HT1080 (cell line): ENCODE measurements around the gene MOCS2. TPM values are rescaled to one million over a fixed set of nuclear protein-coding genes. Genes with fewer than 3 reads are reported as not detected.

Experiments used
- DNase-seq: peaks from one replicate; pipeline ENCODE4 v3.0.0-alpha.2; 2015; ENCODE audit warnings: low read depth
- total RNA-seq: library from RNA; depleted of rRNA; stranded (reverse); fragments of >200 nt; shearing (Covaris generic); gene quantifications from 2 replicates; pipeline ENCODE4 v1.2.3, GENCODE V29; 2014

The MOCS2 gene
- total RNA-seq, 1 experiment from 2014 or later: 62.7 TPM

GRCh38 chr5:53095217-53095616 lies 14.3 kb downstream of the MOCS2 start:
- no peak for DNase-seq

GRCh38 chr5:53092242-53092641 lies 17.3 kb downstream of the MOCS2 start:
- no peak for DNase-seq

- peak; percentile 84 for DNase-seq
Measured at GRCh38 chr5:53091289-53091688, 18.3 kb downstream of the MOCS2 start.

GRCh38 chr5:53090229-53090628 lies 19.3 kb downstream of the MOCS2 start:
- no peak for DNase-seq

- DNase-seq: no peak
Measured at GRCh38 chr5:53089481-53089991, 20.0 kb downstream of the MOCS2 start.

- peak; percentile 8 for DNase-seq
Measured at GRCh38 chr5:53087621-53088121, 21.9 kb downstream of the MOCS2 start.

GRCh38 chr5:53087171-53087570 lies 22.4 kb downstream of the MOCS2 start:
- no peak for DNase-seq

GRCh38 chr5:53084546-53085255 lies 24.9 kb downstream of the MOCS2 start:
- DNase-seq: no peak

- DNase-seq: no peak
Measured at GRCh38 chr5:53083927-53084326, 25.6 kb downstream of the MOCS2 start.

GRCh38 chr5:53080271-53080670 lies 29.3 kb downstream of the MOCS2 start:
- DNase-seq: no peak

GRCh38 chr5:53076014-53076583 lies 33.5 kb downstream of the MOCS2 start:
- no peak for DNase-seq

- DNase-seq: no peak
Measured at GRCh38 chr5:53073348-53073747, 36.2 kb downstream of the MOCS2 start.

GRCh38 chr5:53071738-53072137 lies 37.8 kb downstream of the MOCS2 start:
- no peak for DNase-seq

GRCh38 chr5:53071298-53071697 lies 38.3 kb downstream of the MOCS2 start:
- DNase-seq: no peak

GRCh38 chr5:53069626-53070025 lies 39.9 kb downstream of the MOCS2 start:
- peak; percentile 97 for DNase-seq

- no peak for DNase-seq
Measured at GRCh38 chr5:53068291-53068836, 41.2 kb downstream of the MOCS2 start.

- DNase-seq: peak; percentile 20
Measured at GRCh38 chr5:53067641-53068040, 41.9 kb downstream of the MOCS2 start.

GRCh38 chr5:53066088-53066487 lies 43.5 kb downstream of the MOCS2 start:
- DNase-seq: no peak

- no peak for DNase-seq
Measured at GRCh38 chr5:53063791-53064190, 45.8 kb downstream of the MOCS2 start.

GRCh38 chr5:53063176-53063575 lies 46.4 kb downstream of the MOCS2 start:
- no peak for DNase-seq

GRCh38 chr5:53059281-53059680 lies 50.3 kb downstream of the MOCS2 start:
- DNase-seq: peak; percentile 7

GRCh38 chr5:53055365-53055764 lies 54.2 kb downstream of the MOCS2 start:
- DNase-seq: no peak

- no peak for DNase-seq
Measured at GRCh38 chr5:53053364-53053763, 56.2 kb downstream of the MOCS2 start.
